Loucy (cell line): ENCODE data around the gene SMG6.

Experiments used
- EZH2phosphoT487 ChIP-seq: fragments of 200-600 bp; IDR thresholded peaks from 2 replicates; pipeline ENCODE4 v1.6.1; 2018; ENCODE audit warnings: antibody characterized with exemption, mild to moderate bottlenecking, moderate library complexity, borderline replicate concordance
- TF ChIP-seq, protein P1 (sequence below): fragments of 200-600 bp; sonication (generic); conservative IDR thresholded peaks from 2 replicates; pipeline ENCODE4 v1.5.1; 2014; ENCODE audit warnings: mild to moderate bottlenecking, antibody characterized with exemption, low read length

DNA sequence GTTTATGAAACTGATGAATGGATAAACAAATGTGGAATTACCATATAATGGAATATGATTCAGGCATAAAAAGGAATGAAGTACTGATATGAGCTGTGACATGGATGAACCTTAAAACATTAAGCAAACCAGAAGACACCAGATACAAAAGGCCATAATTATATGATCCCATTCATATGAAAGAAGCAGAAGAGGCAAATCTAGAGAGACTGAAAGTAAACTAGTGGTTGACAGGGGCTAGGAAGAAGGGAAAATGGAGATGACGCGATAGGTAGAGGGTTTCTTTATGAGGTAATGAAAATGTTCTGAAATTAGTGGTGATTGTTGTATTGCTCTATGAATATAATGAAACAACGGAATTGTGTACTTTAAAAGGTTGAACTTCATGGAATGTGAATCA lies 160.3 kb downstream of the SMG6 start:
- TF ChIP-seq, protein P1, sequence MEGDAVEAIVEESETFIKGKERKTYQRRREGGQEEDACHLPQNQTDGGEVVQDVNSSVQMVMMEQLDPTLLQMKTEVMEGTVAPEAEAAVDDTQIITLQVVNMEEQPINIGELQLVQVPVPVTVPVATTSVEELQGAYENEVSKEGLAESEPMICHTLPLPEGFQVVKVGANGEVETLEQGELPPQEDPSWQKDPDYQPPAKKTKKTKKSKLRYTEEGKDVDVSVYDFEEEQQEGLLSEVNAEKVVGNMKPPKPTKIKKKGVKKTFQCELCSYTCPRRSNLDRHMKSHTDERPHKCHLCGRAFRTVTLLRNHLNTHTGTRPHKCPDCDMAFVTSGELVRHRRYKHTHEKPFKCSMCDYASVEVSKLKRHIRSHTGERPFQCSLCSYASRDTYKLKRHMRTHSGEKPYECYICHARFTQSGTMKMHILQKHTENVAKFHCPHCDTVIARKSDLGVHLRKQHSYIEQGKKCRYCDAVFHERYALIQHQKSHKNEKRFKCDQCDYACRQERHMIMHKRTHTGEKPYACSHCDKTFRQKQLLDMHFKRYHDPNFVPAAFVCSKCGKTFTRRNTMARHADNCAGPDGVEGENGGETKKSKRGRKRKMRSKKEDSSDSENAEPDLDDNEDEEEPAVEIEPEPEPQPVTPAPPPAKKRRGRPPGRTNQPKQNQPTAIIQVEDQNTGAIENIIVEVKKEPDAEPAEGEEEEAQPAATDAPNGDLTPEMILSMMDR: no peak
- TF ChIP-seq EZH2phosphoT487: no peak
